Stimulated activated memory B cell treated with anti-CD40 and anti-IgM and Interleukin-4, amounts not matched to agents 10 μg/mL and 1 μg/mL and 100 μg/mL, for 72 hours (primary cell): ENCODE measurements around the gene PTHLH.

Experiments
- ATAC-seq: fragments of 150-1000 bp; cut with Tn5 transposase; 2 replicates; pipeline ENCODE4 v1.10.0; 2021
- H3K27ac Mint-ChIP-seq: one replicate; pipeline ENCODE4 v1.8.0; 2022; ENCODE audit warnings: mild to moderate bottlenecking, mixed read lengths
- H3K27me3 Mint-ChIP-seq: one replicate; pipeline ENCODE4 v1.8.0; 2022; ENCODE audit warnings: mixed read lengths
- H3K36me3 Mint-ChIP-seq: one replicate; pipeline ENCODE4 v1.8.0; 2022; ENCODE audit warnings: mixed read lengths
- H3K4me1 Mint-ChIP-seq: one replicate; pipeline ENCODE4 v1.8.0; 2022; ENCODE audit warnings: mixed read lengths
- H3K4me3 Mint-ChIP-seq: one replicate; pipeline ENCODE4 v1.8.0; 2022; ENCODE audit warnings: mild to moderate bottlenecking, moderate library complexity, mixed read lengths
- H3K9me3 Mint-ChIP-seq: one replicate; pipeline ENCODE4 v1.8.0; 2022; ENCODE audit warnings: mixed read lengths

PTHLH gene

GRCh38 chr12:27965966-27966365 lies 6.6 kb downstream of the PTHLH start:
- Mint-ChIP-seq H3K9me3 (no peaks in the 10 kb centered on the region), H3K36me3 (no peaks in the 10 kb centered on the region), H3K4me3 (no peak overlapping the region), H3K4me1 (peaks cover 17% of the 10 kb centered on the region), H3K27me3 (peaks cover 66% of the 10 kb centered on the region), H3K27ac (no peak overlapping the region)
- no peak for ATAC-seq

- no peak for ATAC-seq
- Mint-ChIP-seq H3K27ac (no peak overlapping the region), H3K36me3 (no peaks in the 10 kb centered on the region), H3K4me1 (peaks cover 15% of the 10 kb centered on the region), H3K9me3 (no peaks in the 10 kb centered on the region), H3K4me3 (no peak overlapping the region), H3K27me3 (peaks cover 62% of the 10 kb centered on the region)
Measured at GRCh38 chr12:27965411-27965810, 7.1 kb downstream of the PTHLH start.

- Mint-ChIP-seq H3K27me3 (peaks cover 60% of the 10 kb centered on the region), H3K9me3 (no peaks in the 10 kb centered on the region), H3K27ac (no peak overlapping the region)
Measured at GRCh38 chr12:27964123-27964522, 8.4 kb downstream of the PTHLH start.

GRCh38 chr12:27960821-27961220 lies 11.7 kb downstream of the PTHLH start:
- Mint-ChIP-seq H3K27me3 (peaks cover 54% of the 10 kb centered on the region), H3K27ac (no peak overlapping the region), H3K4me3 (no peak overlapping the region), H3K36me3 (no peaks in the 10 kb centered on the region), H3K9me3 (no peaks in the 10 kb centered on the region), H3K4me1 (no peaks in the 10 kb centered on the region)
- no peak for ATAC-seq

More at GRCh38 chr12:27964123-27964522, 8.4 kb downstream of the PTHLH start:
- Mint-ChIP-seq H3K4me1 (peaks cover 5% of the 10 kb centered on the region), H3K4me3 (no peak overlapping the region), H3K36me3 (no peaks in the 10 kb centered on the region)
- no peak for ATAC-seq

- Mint-ChIP-seq H3K27ac (no peak overlapping the region), H3K4me3 (no peak overlapping the region), H3K36me3 (no peaks in the 10 kb centered on the region), H3K27me3 (peaks cover 40% of the 10 kb centered on the region), H3K9me3 (no peaks in the 10 kb centered on the region), H3K4me1 (no peaks in the 10 kb centered on the region)
- no peak for ATAC-seq
Measured at GRCh38 chr12:27958675-27959074, 13.9 kb downstream of the PTHLH start.

GRCh38 chr12:27957366-27957765 lies 15.2 kb downstream of the PTHLH start:
- H3K27me3 Mint-ChIP-seq, result peaks cover 27% of the 10 kb centered on the region
- no peak overlapping the region for H3K27ac Mint-ChIP-seq
- H3K9me3 Mint-ChIP-seq, result no peaks in the 10 kb centered on the region
- no peaks in the 10 kb centered on the region for H3K36me3 Mint-ChIP-seq
- H3K4me1 Mint-ChIP-seq, result no peaks in the 10 kb centered on the region
- H3K4me3 Mint-ChIP-seq, result no peak overlapping the region
- ATAC-seq, result no peak

- no peaks in the 10 kb centered on the region for H3K4me1 Mint-ChIP-seq
- no peak overlapping the region for H3K4me3 Mint-ChIP-seq
- H3K27ac Mint-ChIP-seq, result no peak overlapping the region
- peaks cover 6% of the 10 kb centered on the region for H3K27me3 Mint-ChIP-seq
- ATAC-seq, result no peak
- H3K9me3 Mint-ChIP-seq, result no peaks in the 10 kb centered on the region
- no peaks in the 10 kb centered on the region for H3K36me3 Mint-ChIP-seq
Measured at GRCh38 chr12:27953817-27954216, 18.7 kb downstream of the PTHLH start.

GRCh38 chr12:27953348-27953747 lies 19.2 kb downstream of the PTHLH start:
- Mint-ChIP-seq H3K4me1 (no peaks in the 10 kb centered on the region), H3K27ac (no peak overlapping the region), H3K9me3 (no peaks in the 10 kb centered on the region), H3K36me3 (no peaks in the 10 kb centered on the region), H3K27me3 (peaks cover 2% of the 10 kb centered on the region), H3K4me3 (no peak overlapping the region)
- ATAC-seq, result no peak

- no peaks in the 10 kb centered on the region for H3K9me3 Mint-ChIP-seq
- ATAC-seq, result no peak
- no peaks in the 10 kb centered on the region for H3K36me3 Mint-ChIP-seq
- no peak overlapping the region for H3K27ac Mint-ChIP-seq
- H3K4me3 Mint-ChIP-seq, result no peak overlapping the region
- no peaks in the 10 kb centered on the region for H3K4me1 Mint-ChIP-seq
- H3K27me3 Mint-ChIP-seq, result no peaks in the 10 kb centered on the region
Measured at GRCh38 chr12:27952510-27952909, 20.0 kb downstream of the PTHLH start.

- Mint-ChIP-seq H3K9me3 (no peaks in the 10 kb centered on the region), H3K27ac (no peak overlapping the region), H3K4me1 (no peaks in the 10 kb centered on the region), H3K27me3 (no peaks in the 10 kb centered on the region), H3K36me3 (no peaks in the 10 kb centered on the region), H3K4me3 (no peak overlapping the region)
- no peak for ATAC-seq
Measured at GRCh38 chr12:27951898-27952297, 20.6 kb downstream of the PTHLH start.

- H3K27ac Mint-ChIP-seq, result no peak overlapping the region
- H3K36me3 Mint-ChIP-seq, result no peaks in the 10 kb centered on the region
- H3K4me1 Mint-ChIP-seq, result no peaks in the 10 kb centered on the region
- no peaks in the 10 kb centered on the region for H3K27me3 Mint-ChIP-seq
- ATAC-seq, result no peak
- H3K9me3 Mint-ChIP-seq, result no peaks in the 10 kb centered on the region
- H3K4me3 Mint-ChIP-seq, result no peak overlapping the region
Measured at GRCh38 chr12:27946421-27946820, 26.1 kb downstream of the PTHLH start.

GRCh38 chr12:27940756-27941402 lies 31.7 kb downstream of the PTHLH start:
- Mint-ChIP-seq H3K36me3 (no peaks in the 10 kb centered on the region), H3K27ac (no peak overlapping the region), H3K9me3 (no peaks in the 10 kb centered on the region), H3K27me3 (no peaks in the 10 kb centered on the region), H3K4me3 (no peak overlapping the region), H3K4me1 (no peaks in the 10 kb centered on the region)
- ATAC-seq, result peak; percentile 75

GRCh38 chr12:27940245-27940644 lies 32.3 kb downstream of the PTHLH start:
- ATAC-seq, result no peak
- Mint-ChIP-seq H3K27me3 (no peaks in the 10 kb centered on the region), H3K27ac (no peak overlapping the region), H3K4me3 (no peak overlapping the region), H3K36me3 (no peaks in the 10 kb centered on the region), H3K9me3 (no peaks in the 10 kb centered on the region), H3K4me1 (no peaks in the 10 kb centered on the region)

GRCh38 chr12:27937768-27938167 lies 34.8 kb downstream of the PTHLH start:
- ATAC-seq, result no peak
- H3K36me3 Mint-ChIP-seq, result no peaks in the 10 kb centered on the region
- H3K27ac Mint-ChIP-seq, result no peak overlapping the region
- no peaks in the 10 kb centered on the region for H3K4me1 Mint-ChIP-seq
- no peak overlapping the region for H3K4me3 Mint-ChIP-seq
- no peaks in the 10 kb centered on the region for H3K9me3 Mint-ChIP-seq
- no peaks in the 10 kb centered on the region for H3K27me3 Mint-ChIP-seq

GRCh38 chr12:27936196-27936595 lies 36.3 kb downstream of the PTHLH start:
- Mint-ChIP-seq H3K36me3 (no peaks in the 10 kb centered on the region), H3K9me3 (no peaks in the 10 kb centered on the region), H3K4me3 (no peak overlapping the region), H3K27me3 (no peaks in the 10 kb centered on the region), H3K27ac (no peak overlapping the region), H3K4me1 (no peaks in the 10 kb centered on the region)
- no peak for ATAC-seq

- no peak for ATAC-seq
- Mint-ChIP-seq H3K27ac (no peak overlapping the region), H3K4me1 (no peaks in the 10 kb centered on the region), H3K9me3 (no peaks in the 10 kb centered on the region), H3K36me3 (no peaks in the 10 kb centered on the region), H3K27me3 (no peaks in the 10 kb centered on the region), H3K4me3 (no peak overlapping the region)
Measured at GRCh38 chr12:27934276-27934675, 38.3 kb downstream of the PTHLH start.

- no peaks in the 10 kb centered on the region for H3K9me3 Mint-ChIP-seq
- no peaks in the 10 kb centered on the region for H3K36me3 Mint-ChIP-seq
- H3K27ac Mint-ChIP-seq, result no peak overlapping the region
- H3K27me3 Mint-ChIP-seq, result no peaks in the 10 kb centered on the region
- no peak for ATAC-seq
- H3K4me1 Mint-ChIP-seq, result no peaks in the 10 kb centered on the region
- no peak overlapping the region for H3K4me3 Mint-ChIP-seq
Measured at GRCh38 chr12:27931390-27931789, 41.1 kb downstream of the PTHLH start.
